K562 (cell line): ENCODE data around the gene TMEM167B. TPM values are rescaled to one million over a fixed set of nuclear protein-coding genes. Genes with fewer than 3 reads are reported as not detected.

Experiments used
- C11orf30 ChIP-seq: fragments of 450-650 bp; IDR thresholded peaks from 2 replicates; pipeline ENCODE4 v1.6.1; 2016; ENCODE audit warnings: low read depth, mild to moderate bottlenecking
- FOXM1 ChIP-seq, 2 experiments: fragments of 450-650 bp in 1 of 2; sonication (generic) in 1 of 2; formaldehyde crosslinking in 1 of 2; IDR thresholded peaks; 2 replicates each; pipeline versions ENCODE4 v1.6.1 to v1.9.0; 2017 to 2022; ENCODE audit warnings: low read depth in 2 of 2, mild to moderate bottlenecking in 2 of 2, missing genetic modification reagents in 1 of 2, moderate library complexity in 1 of 2
- KDM5B ChIP-seq: fragments of 200-600 bp; sonication (generic); IDR thresholded peaks from 2 replicates; pipeline ENCODE4 v1.6.1; 2012; ENCODE audit warnings: low read depth, mild to moderate bottlenecking, moderate library complexity, low read length, control low read depth, inconsistent platforms; ENCODE audit not compliant: insufficient replicate concordance
- MYBL2 ChIP-seq, 2 experiments: fragments of 450-650 bp in 1 of 2; sonication (generic) in 1 of 2; formaldehyde crosslinking in 1 of 2; IDR thresholded peaks; 2 replicates each; pipeline versions ENCODE4 v1.6.1 to v1.8.1; 2017 to 2022; ENCODE audit warnings: borderline replicate concordance in 1 of 2, inconsistent platforms in 1 of 2, low read depth in 1 of 2, mild to moderate bottlenecking in 1 of 2, missing genetic modification reagents in 1 of 2, moderate library complexity in 1 of 2
- RBM25 ChIP-seq: fragments of 200-400 bp; formaldehyde crosslinking; IDR thresholded peaks from 2 replicates; pipeline ENCODE4 v1.6.1; 2018; ENCODE audit warnings: low read length, low read depth, moderate library complexity; ENCODE audit not compliant: severe bottlenecking
- REST ChIP-seq, 2 experiments: fragments of 450-650 bp; formaldehyde crosslinking in 1 of 2; IDR thresholded peaks; 2 replicates each; pipeline versions ENCODE4 v1.4.0 to v1.6.1; 2014 to 2020; ENCODE audit warnings: mild to moderate bottlenecking in 2 of 2, borderline replicate concordance in 1 of 2, low read depth in 1 of 2
- SPI1 ChIP-seq: IDR thresholded peaks from 2 replicates; pipeline ENCODE4 v1.6.1; 2011; ENCODE audit warnings: low read depth, low read length, control low read depth, borderline replicate concordance
- SRSF3 ChIP-seq: fragments of 200-400 bp; formaldehyde crosslinking; IDR thresholded peaks from 2 replicates; pipeline ENCODE4 v1.6.1; 2016; ENCODE audit warnings: mild to moderate bottlenecking, low read length, moderate library complexity; ENCODE audit not compliant: insufficient read depth
- TAF1 ChIP-seq: IDR thresholded peaks from 2 replicates; pipeline ENCODE4 v1.6.1; 2011; ENCODE audit warnings: mild to moderate bottlenecking, low read length, moderate library complexity; ENCODE audit not compliant: insufficient read depth, control insufficient read depth, severe bottlenecking; ENCODE audit errors: extremely low read depth
- ZFP91 ChIP-seq: sonication (generic); formaldehyde crosslinking; IDR thresholded peaks from 2 replicates; pipeline ENCODE4 v1.8.0; 2022; ENCODE audit warnings: mild to moderate bottlenecking, missing genetic modification reagents
- ZNF449 ChIP-seq: fragments of 250-450 bp; sonication (Bioruptor Pico); IDR thresholded peaks from 2 replicates; pipeline ENCODE4 v1.8.0; 2022; ENCODE audit warnings: moderate library complexity, mild to moderate bottlenecking, inconsistent platforms
- polyA plus RNA-seq, 8 experiments: library from polyadenylated mRNA; depleted of rRNA in 4 of 8; stranded (reverse) in 5 of 8; unstranded in 3 of 8; fragments of >200 nt; fragmentation: Nextera tagmentation in 2 of 8; fragmentation: Illumina TruSeq in 1 of 8; extraction: Ambion mirVana in 2 of 8; extraction: Trizol in 1 of 8; gene quantifications; 2 replicates each; pipeline versions ENCODE4 v1.2.1 to v1.2.3, GENCODE V29; 2011 to 2014; ENCODE audit warnings: inconsistent platforms in 1 of 8, missing spikeins in 1 of 8
- total RNA-seq, 7 experiments: library from RNA; depleted of rRNA in 6 of 7; stranded (reverse); fragments of >200 nt in 6 of 7; fragmentation: Illumina TruSeq in 2 of 7; extraction: Trizol in 2 of 7; gene quantifications; 2 replicates each; pipeline versions ENCODE4 v1.2.1 to v1.2.3, GENCODE V29; 2011 to 2021; ENCODE audit warnings: low replicate concordance in 1 of 7
- TF ChIP-seq, protein P1 (sequence below): fragments of 450-650 bp; formaldehyde crosslinking; conservative IDR thresholded peaks from 2 replicates; pipeline ENCODE4 v1.4.0; 2022; ENCODE audit warnings: mild to moderate bottlenecking, missing genetic modification characterization

The TMEM167B gene
- total and polyA plus RNA-seq, 9 of the 15 experiments (the other 6 are each of a cell fraction or from before 2014, with no cell fraction given): 17.2 to 36.4 (median 32.2) TPM

DNA sequence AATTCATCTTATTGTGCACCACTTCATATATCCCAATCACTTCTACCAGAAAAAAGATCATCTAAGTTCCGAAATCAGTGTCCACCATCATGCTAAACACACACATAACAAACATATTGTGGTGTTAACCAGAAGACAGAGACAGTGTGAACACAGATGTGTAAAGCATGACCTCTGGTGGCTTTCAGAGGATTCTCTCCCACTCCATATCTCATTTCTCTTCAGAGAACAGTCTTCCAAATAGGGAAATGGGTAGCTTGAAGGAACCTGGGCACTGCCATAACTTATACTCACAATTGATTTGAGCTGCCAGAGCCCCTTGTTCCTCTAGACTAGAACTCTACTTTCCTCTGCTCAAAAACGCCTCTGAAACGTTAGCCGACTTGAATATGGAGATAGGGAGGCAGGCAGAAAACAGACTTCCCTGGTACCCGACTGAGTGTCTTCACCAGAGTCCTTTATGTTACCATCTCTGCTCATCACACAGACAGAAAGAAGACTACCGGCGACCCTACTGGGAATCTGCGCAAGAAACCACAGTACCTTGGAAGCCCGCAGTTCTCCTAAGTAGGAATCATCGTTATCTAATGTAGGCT, 21.6 kb downstream of the TMEM167B start (continued):
- TF ChIP-seq, protein P1, sequence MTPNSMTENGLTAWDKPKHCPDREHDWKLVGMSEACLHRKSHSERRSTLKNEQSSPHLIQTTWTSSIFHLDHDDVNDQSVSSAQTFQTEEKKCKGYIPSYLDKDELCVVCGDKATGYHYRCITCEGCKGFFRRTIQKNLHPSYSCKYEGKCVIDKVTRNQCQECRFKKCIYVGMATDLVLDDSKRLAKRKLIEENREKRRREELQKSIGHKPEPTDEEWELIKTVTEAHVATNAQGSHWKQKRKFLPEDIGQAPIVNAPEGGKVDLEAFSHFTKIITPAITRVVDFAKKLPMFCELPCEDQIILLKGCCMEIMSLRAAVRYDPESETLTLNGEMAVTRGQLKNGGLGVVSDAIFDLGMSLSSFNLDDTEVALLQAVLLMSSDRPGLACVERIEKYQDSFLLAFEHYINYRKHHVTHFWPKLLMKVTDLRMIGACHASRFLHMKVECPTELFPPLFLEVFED (CRISPR knock-in tag): no peak
- TF ChIP-seq SPI1: peak; percentile 63
- TF ChIP-seq REST (IDR thresholded peaks at IDR 0.05; ENCODE audit: borderline replicate concordance): peak; percentile 86
- TF ChIP-seq REST (CRISPR knock-in tag; IDR thresholded peaks at IDR 0.05; ENCODE audit: low read depth): no peak
- no peak for TF ChIP-seq ZFP91
- no peak for TF ChIP-seq TAF1
- TF ChIP-seq MYBL2 (IDR thresholded peaks at IDR 0.05; ENCODE audit: low read depth): no peak
- TF ChIP-seq MYBL2 (CRISPR knock-in tag; IDR thresholded peaks at IDR 0.05; ENCODE audit: borderline replicate concordance): no peak
- TF ChIP-seq ZNF449 (CRISPR knock-in tag): no peak
- TF ChIP-seq C11orf30: no peak
- no peak for TF ChIP-seq FOXM1 (IDR thresholded peaks at IDR 0.05; ENCODE audit: low read depth)
- 0 out of 2 replicates have a peak, but pooled peaks have one; percentile 48 for TF ChIP-seq FOXM1 (CRISPR knock-in tag; IDR thresholded peaks at IDR 0.05; ENCODE audit: low read depth)
- no peak for TF ChIP-seq SRSF3
- no peak for TF ChIP-seq KDM5B
- no peak for TF ChIP-seq RBM25
